ENCODE results near the gene CDHR2. TPM values are rescaled to one million over a fixed set of nuclear protein-coding genes. Genes with fewer than 3 reads are reported as not detected.
A peak's percentile ranks its signal among the peaks of the same experiment; 100 is the strongest.

Gene CDHR2
- total RNA-seq, 4 donors from 2014 or later = 0.15 TPM; not detected in 3

DNA sequence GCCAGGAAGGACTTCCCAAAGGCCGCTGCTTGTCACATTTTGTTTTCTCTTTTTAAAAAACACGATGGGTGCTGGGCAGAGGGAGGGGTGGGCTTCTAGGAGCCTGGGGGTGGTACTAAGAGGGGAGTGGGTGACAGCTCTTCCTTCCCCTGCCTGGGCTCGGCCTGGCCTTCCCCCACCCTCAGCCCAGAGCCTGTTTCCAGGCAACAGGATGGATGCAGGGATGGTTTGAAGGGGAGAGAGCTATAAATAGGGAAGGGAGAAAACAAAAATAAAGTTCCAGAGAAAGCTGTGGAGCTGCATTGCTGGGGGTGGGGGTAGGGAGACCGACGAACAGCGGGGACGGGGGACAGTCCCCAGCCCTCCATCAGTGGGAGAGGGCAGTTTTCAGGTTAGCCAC lies 67.4 kb downstream of the CDHR2 start:
- peaks cover 79% of the 10 kb centered on the region for H3K27me3 ChIP-seq

DNA sequence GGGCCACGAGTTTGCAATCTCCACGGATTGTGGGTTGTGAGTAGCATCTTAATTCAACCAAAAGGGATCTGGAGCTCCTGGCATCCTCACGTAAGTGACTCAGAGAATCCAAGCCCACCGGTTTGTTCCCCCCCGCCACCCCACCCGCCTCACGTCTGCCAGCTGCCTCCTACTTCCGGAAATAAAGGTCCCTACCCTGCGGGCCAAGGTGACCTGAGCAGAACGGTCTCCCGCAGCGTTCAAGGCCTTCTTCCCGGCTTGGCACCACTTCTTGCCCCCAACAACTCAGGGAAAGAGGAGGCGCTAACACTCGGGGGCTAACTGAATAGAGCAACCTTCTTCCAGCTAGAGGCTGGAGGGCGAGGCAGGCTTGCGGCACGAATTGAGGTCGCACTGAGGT lies 69.6 kb downstream of the CDHR2 start:
- no peaks in the 10 kb centered on the region for H3K36me3 ChIP-seq
- peaks cover 91% of the 10 kb centered on the region for H3K27me3 ChIP-seq
- ATAC-seq = no peak
- no peak overlapping the region for H3K4me3 ChIP-seq
- TF ChIP-seq, protein P1, sequence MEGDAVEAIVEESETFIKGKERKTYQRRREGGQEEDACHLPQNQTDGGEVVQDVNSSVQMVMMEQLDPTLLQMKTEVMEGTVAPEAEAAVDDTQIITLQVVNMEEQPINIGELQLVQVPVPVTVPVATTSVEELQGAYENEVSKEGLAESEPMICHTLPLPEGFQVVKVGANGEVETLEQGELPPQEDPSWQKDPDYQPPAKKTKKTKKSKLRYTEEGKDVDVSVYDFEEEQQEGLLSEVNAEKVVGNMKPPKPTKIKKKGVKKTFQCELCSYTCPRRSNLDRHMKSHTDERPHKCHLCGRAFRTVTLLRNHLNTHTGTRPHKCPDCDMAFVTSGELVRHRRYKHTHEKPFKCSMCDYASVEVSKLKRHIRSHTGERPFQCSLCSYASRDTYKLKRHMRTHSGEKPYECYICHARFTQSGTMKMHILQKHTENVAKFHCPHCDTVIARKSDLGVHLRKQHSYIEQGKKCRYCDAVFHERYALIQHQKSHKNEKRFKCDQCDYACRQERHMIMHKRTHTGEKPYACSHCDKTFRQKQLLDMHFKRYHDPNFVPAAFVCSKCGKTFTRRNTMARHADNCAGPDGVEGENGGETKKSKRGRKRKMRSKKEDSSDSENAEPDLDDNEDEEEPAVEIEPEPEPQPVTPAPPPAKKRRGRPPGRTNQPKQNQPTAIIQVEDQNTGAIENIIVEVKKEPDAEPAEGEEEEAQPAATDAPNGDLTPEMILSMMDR (IDR thresholded peaks at IDR 0.05) = no peak
- TF ChIP-seq POLR2A (IDR thresholded peaks at IDR 0.05) (no peak), POLR2AphosphoS5 (IDR thresholded peaks at IDR 0.05) (no peak), EP300 (IDR thresholded peaks at IDR 0.05) (no peak)
- H3K4me1 ChIP-seq = peaks cover 0 to 33% (median 20%) of the 10 kb centered on the region in 3 donors
- no peaks in the 10 kb centered on the region for H3K9me3 ChIP-seq
- WGBS, 2 donors (ENCODE audit: low coverage in 1 of 2) = 50% methylated on average over 2 of the region's 19 CpGs; no CpG with 5 or more reads in 1 of the 2 donors
- H3K27ac ChIP-seq = no peak overlapping the region

More for the DNA sequence above, 67.4 kb downstream of the CDHR2 start:
- peaks cover 0 to 28% (median 20%) of the 10 kb centered on the region in 3 donors for H3K4me1 ChIP-seq
- ATAC-seq = no peak
- TF ChIP-seq POLR2AphosphoS5 (IDR thresholded peaks at IDR 0.05) (no peak), POLR2A (IDR thresholded peaks at IDR 0.05) (no peak), EP300 (IDR thresholded peaks at IDR 0.05) (no peak)
- TF ChIP-seq, protein P1 (IDR thresholded peaks at IDR 0.05) = no peak
- no peak overlapping the region for H3K4me3 ChIP-seq
- H3K9me3 ChIP-seq = no peaks in the 10 kb centered on the region
- H3K36me3 ChIP-seq = no peaks in the 10 kb centered on the region
- H3K27ac ChIP-seq = no peak overlapping the region
- 51 to 64% methylated on average over 3 to 7 of the region's 7 CpGs for WGBS, 2 donors (ENCODE audit: low coverage in 1 of 2)

DNA sequence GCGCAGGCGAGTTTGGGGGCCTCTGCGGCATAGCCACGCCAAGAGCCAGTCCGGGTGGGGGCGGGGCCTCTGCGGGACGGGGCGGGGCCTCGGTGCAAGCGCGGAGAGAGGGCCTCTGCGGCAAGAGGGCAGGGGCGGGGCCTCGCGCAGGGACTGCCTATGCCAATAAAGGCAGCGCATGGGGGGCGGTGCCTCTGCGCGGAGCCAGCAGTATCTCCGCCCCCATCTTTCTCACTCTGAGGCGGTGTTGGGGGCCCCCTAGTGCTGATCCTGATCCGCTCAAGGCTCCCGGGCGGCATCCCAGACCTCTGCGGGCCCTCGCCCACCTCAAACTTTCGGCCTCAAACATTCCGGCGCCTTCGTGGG lies 70.0 kb downstream of the CDHR2 start:
- Histone ChIP-seq H3K27me3 (peaks cover 95% of the 10 kb centered on the region), H3K4me3 (no peak overlapping the region), H3K27ac (no peak overlapping the region), H3K4me1 (peaks cover 0 to 33% (median 20%) of the 10 kb centered on the region in 3 donors), H3K9me3 (no peaks in the 10 kb centered on the region), H3K36me3 (no peaks in the 10 kb centered on the region)
- peak; percentile 48 for ATAC-seq
- no peak for TF ChIP-seq POLR2AphosphoS5 (IDR thresholded peaks at IDR 0.05)
- TF ChIP-seq, protein P1 (IDR thresholded peaks at IDR 0.05) = peak in 1 of 4 experiments; percentile 38
- WGBS, 2 donors (ENCODE audit: low coverage in 1 of 2) = 3% methylated on average over 9 of the region's 31 CpGs; no CpG with 5 or more reads in 1 of the 2 donors

DNA sequence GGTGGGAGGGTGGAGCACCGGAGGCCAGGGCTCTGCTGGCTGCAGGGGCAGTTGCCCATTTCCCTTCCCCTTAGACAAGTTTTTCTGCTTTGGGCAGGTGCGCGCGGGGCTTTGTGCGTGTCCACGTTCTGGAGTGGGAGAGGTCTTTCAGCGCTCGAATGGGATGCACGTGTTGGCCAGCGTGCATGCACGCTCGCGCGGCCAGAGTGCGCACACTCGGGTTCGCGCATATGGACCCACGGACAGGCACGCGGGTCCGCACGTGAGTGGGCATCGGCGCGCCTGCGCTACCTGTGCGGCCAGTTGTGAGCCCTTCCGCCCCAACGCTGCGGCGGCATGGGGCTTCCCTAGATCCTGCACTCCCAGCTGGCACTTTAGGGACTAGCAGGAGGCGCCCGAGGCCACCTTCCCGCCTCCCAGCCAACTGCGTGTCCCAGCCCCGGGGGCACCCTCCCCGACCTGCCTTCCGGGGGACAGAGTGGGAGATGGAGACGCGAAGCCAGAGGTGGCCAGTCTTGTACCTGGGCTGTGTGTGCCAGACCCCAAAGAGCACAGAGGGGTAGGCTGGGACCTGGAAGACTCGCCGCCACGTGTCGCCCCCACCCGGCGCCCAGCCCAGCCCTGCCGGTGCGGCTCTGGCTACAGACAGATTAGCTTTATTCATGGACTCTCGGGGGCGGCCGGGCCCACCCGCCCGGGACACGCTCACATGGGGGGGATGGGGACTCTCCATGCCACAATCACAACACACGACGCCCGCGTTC lies 70.6 kb downstream of the CDHR2 start:
- Histone ChIP-seq H3K4me1 (peaks cover 0 to 33% (median 20%) of the 10 kb centered on the region in 3 donors), H3K9me3 (no peaks in the 10 kb centered on the region), H3K27ac (no peak overlapping the region), H3K27me3 (peaks cover 97% of the 10 kb centered on the region), H3K4me3 (no peak overlapping the region), H3K36me3 (no peaks in the 10 kb centered on the region)
- no CpG with 5 or more reads among the region's 59 CpGs for WGBS, 2 donors (ENCODE audit: low coverage in 1 of 2)
- TF ChIP-seq, protein P1 (IDR thresholded peaks at IDR 0.05) = no peak
- TF ChIP-seq POLR2AphosphoS5 (IDR thresholded peaks at IDR 0.05) (no peak), EP300 (IDR thresholded peaks at IDR 0.05) (no peak), POLR2A (IDR thresholded peaks at IDR 0.05) (no peak)
- no peak for ATAC-seq
